Nephron progenitor cell (in vitro differentiated cells): ENCODE measurements around the gene SSBP3.

ENCODE experiments used
- DNase-seq: peaks from one replicate; pipeline ENCODE4 v3.0.0; 2021
- H3K27ac Mint-ChIP-seq: 2 replicates; pipeline ENCODE4 v1.8.0; 2021; ENCODE audit warnings: mild to moderate bottlenecking, moderate library complexity, mixed read lengths
- H3K27me3 Mint-ChIP-seq: 2 replicates; pipeline ENCODE4 v1.8.0; 2021; ENCODE audit warnings: mild to moderate bottlenecking, low read depth, mixed read lengths; ENCODE audit not compliant: poor library complexity
- H3K36me3 Mint-ChIP-seq: 2 replicates; pipeline ENCODE4 v1.8.0; 2021; ENCODE audit warnings: low read depth, mixed read lengths
- H3K4me1 Mint-ChIP-seq: 2 replicates; pipeline ENCODE4 v1.8.0; 2021; ENCODE audit warnings: mixed read lengths
- H3K4me3 Mint-ChIP-seq: 2 replicates; pipeline ENCODE4 v1.8.0; 2021; ENCODE audit warnings: mild to moderate bottlenecking, moderate library complexity, mixed read lengths
- H3K9me3 Mint-ChIP-seq: 2 replicates; pipeline ENCODE4 v1.8.0; 2021; ENCODE audit warnings: mild to moderate bottlenecking, moderate library complexity, mixed read lengths
- TF ChIP-seq, protein P1 (sequence below): fragments of 200-600 bp; sonication (generic); IDR thresholded peaks from 2 replicates; pipeline ENCODE4 v1.5.0; 2021; ENCODE audit warnings: antibody characterized with exemption

Gene SSBP3

DNA sequence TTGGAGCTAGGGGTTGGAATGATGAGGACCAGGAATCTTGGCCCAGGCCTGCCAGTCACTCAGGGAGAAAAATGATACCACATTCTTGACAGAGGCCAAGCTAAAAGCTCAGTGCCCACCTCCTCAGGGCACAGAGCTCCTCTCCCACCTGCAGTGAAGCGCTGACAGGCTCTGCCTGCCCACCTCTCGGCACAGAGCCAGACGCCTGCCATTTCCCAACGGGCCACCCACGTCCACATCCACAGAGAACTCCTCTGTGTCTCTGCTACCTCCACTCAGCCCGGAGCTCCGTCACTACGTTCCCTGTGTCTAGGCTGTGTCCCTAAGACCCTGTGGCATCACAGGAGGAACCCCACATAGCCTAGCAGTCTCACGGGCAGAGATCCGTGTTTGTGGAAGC lies 145.4 kb downstream of the SSBP3 start:
- H3K27ac Mint-ChIP-seq, result no peak overlapping the region
- no peak overlapping the region for H3K4me3 Mint-ChIP-seq
- no peaks in the 10 kb centered on the region for H3K9me3 Mint-ChIP-seq
- H3K36me3 Mint-ChIP-seq, result peaks cover 30% of the 10 kb centered on the region
- H3K4me1 Mint-ChIP-seq, result peaks cover 96% of the 10 kb centered on the region
- H3K27me3 Mint-ChIP-seq, result no peaks in the 10 kb centered on the region
- no peak for DNase-seq
- TF ChIP-seq, protein P1, sequence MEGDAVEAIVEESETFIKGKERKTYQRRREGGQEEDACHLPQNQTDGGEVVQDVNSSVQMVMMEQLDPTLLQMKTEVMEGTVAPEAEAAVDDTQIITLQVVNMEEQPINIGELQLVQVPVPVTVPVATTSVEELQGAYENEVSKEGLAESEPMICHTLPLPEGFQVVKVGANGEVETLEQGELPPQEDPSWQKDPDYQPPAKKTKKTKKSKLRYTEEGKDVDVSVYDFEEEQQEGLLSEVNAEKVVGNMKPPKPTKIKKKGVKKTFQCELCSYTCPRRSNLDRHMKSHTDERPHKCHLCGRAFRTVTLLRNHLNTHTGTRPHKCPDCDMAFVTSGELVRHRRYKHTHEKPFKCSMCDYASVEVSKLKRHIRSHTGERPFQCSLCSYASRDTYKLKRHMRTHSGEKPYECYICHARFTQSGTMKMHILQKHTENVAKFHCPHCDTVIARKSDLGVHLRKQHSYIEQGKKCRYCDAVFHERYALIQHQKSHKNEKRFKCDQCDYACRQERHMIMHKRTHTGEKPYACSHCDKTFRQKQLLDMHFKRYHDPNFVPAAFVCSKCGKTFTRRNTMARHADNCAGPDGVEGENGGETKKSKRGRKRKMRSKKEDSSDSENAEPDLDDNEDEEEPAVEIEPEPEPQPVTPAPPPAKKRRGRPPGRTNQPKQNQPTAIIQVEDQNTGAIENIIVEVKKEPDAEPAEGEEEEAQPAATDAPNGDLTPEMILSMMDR, result no peak

DNA sequence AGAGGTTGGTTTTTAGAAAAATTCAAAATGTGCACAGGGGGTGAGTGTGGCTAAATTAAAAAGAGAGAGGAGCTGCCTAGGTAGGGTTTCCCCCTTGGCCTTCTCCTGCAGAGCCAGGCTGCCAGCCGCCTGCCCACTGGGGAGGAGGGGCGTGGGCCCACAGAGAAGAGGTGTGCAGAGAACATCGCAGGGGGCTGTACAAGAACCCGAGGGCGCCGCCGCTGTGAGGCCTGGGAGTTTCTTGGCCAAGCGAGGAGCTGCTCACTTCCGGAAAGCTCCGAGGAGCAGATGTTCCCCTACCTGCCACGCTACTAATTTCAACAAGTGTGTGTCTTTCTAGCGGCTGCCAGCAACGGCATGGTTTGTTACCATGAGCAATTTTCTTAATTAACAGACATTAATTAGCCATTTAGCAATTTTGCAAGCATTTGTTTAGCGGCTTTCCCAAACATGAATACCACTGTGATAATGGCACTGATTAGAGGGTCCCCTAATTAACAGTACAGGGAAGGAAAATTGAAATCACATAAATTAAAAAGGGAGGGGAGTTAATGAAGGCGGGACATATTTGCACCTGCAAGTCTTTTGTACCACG lies 146.6 kb downstream of the SSBP3 start:
- no peak for DNase-seq
- Mint-ChIP-seq H3K4me1 (peaks cover 85% of the 10 kb centered on the region), H3K27ac (peak overlapping the region; percentile 66), H3K27me3 (no peaks in the 10 kb centered on the region), H3K36me3 (peaks cover 30% of the 10 kb centered on the region), H3K4me3 (no peak overlapping the region), H3K9me3 (no peaks in the 10 kb centered on the region)
- TF ChIP-seq, protein P1, result no peak

DNA sequence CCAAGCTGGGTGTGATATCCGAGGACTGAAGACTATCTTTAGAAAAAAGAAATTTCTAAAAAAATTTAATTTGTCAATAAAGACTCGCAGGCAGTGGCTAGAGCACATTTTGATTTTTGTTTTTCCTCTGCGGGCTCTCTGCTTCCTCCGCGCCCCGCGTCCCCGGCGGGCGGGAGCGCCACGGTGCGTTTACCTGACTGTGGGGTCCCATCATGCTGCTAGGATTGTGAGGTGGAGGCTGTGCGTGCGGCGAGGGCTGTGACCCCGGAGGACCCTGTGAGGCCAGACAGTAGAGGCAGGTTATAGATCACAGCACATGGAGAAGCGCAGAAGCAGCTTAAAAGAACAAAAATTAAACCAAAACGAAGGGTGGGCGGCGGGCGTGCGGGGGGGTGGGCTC lies 148.3 kb downstream of the SSBP3 start:
- peak overlapping the region; percentile 77 for H3K27ac Mint-ChIP-seq
- no peak overlapping the region for H3K4me3 Mint-ChIP-seq

DNA sequence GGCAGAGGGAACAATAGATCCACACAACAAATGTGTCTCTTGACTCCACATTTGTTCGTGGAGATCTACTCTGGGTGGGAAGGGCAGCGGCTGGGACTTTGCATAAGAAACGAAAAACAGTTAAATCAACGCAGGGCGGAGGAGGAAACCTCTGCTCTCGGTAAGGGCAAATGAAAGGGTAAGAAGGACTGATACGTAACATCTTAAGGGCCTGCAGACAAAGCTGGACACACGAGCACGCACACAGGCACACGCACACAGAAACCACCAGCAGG lies 148.9 kb downstream of the SSBP3 start:
- H3K36me3 Mint-ChIP-seq, result peaks cover 34% of the 10 kb centered on the region
- no peaks in the 10 kb centered on the region for H3K27me3 Mint-ChIP-seq
- TF ChIP-seq, protein P1, result no peak
- peak overlapping the region; percentile 13 for H3K4me3 Mint-ChIP-seq
- peaks cover 81% of the 10 kb centered on the region for H3K4me1 Mint-ChIP-seq
- H3K27ac Mint-ChIP-seq, result peak overlapping the region; percentile 62
- no peak for DNase-seq
- H3K9me3 Mint-ChIP-seq, result no peaks in the 10 kb centered on the region

More for the DNA sequence above, 148.3 kb downstream of the SSBP3 start:
- DNase-seq, result no peak
- H3K4me1 Mint-ChIP-seq, result peaks cover 84% of the 10 kb centered on the region
- TF ChIP-seq, protein P1, result no peak
- H3K27me3 Mint-ChIP-seq, result no peaks in the 10 kb centered on the region
- peaks cover 31% of the 10 kb centered on the region for H3K36me3 Mint-ChIP-seq
- no peaks in the 10 kb centered on the region for H3K9me3 Mint-ChIP-seq

DNA sequence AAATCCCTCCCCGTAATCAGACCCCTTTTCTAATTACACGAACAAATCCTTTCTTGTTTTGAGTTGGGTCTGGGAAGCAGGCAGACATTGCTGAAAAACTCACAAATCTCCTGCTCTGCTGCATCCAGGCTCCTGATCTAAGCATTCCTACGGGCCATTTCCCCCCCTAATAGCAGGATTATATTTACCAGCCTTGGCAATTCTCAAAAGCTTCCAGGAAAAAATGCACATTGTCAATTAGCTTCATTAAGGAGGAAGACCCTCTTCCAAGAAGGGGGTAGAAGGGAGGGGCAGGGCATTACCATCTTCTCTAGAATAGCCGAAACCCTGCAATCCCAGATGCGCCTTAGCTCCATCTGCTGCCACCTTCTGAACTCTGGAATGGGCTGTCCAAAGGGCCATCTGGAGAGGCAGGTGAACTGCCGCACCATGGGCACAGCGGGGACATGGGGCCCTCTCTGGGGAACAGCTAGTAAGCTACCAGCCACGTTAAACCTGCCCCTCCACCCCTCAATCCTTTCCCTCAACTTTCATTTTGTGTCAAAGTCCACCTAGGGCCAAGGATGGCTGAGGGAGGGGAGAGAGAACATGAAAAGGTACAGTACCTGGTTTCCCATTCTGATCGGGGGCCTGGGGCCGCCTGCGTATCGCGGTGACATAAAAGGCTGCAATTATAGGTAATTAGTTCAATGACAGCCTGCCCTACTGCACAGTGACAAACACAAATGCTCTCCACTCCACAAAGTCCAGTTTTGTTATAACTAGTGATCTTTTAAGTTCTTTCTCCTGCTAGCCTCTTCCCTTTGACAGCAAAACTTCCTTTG lies 149.5 kb downstream of the SSBP3 start:
- Mint-ChIP-seq H3K36me3 (peaks cover 34% of the 10 kb centered on the region), H3K4me1 (peaks cover 76% of the 10 kb centered on the region), H3K27ac (peak overlapping the region; percentile 76), H3K27me3 (no peaks in the 10 kb centered on the region), H3K9me3 (no peaks in the 10 kb centered on the region), H3K4me3 (no peak overlapping the region)
- TF ChIP-seq, protein P1, result no peak
- DNase-seq, result no peak
